Measurements from ENCODE around the gene COL21A1. TPM values are rescaled to one million over a fixed set of nuclear protein-coding genes. Genes with fewer than 3 reads are reported as not detected.
A peak's percentile ranks its signal among the peaks of the same experiment; 100 is the strongest.

The COL21A1 gene
- 10 to 100 TPM in 2 of 4 donors, 1 to 10 TPM in 2; 5.3 to 47.1 (median 15.6) TPM for total RNA-seq

DNA sequence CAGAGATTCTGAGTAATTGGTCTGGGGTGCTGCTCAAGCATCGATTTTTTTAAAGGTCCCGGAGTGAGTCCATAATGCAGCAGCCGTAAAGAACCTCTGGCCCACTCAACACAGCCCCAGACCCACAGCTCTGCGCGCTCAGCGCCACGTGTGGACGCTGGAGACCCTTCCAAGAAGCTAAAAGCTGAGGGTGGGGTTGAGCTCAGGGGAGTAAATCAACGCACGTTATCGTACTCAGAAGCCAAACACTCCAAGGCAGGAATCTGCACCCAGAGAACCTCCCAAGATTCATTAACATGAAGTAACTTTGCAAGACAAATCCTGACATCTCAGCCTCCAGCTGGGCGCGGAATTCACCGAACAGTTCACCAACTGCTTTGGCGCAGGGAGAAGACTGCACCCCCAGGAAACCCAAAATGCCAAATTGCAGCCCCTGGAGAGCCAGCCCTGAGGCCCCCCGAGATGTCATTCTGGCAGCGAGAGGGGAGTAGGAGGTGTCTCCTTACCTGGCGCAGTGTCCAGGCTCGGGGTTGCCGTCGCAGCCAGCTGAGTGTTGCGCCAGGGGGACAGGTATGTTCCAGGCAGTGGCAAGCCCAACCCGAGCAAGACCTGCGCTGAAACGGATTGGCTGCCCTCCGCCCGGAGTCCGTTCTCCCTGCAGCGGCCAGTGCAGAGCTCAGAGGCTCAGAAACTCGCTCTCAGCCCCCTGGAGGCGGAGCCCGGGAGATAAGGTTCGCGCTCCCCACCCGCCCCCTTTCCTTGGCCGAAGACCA is at the start of gene COL21A1:
Gene COL21A1 (minus strand): TSS at position 700 of the 773 bp plus-strand sequence. CDS start 64,962 bp downstream, outside the sequence.
- ATAC-seq, result peak; percentile 70
- Histone ChIP-seq H3K9me3 (no peaks in the 10 kb centered on the region), H3K4me3 (peak within 1 kb of the TSS; percentile 49 to 61), H3K4me1 (peaks cover 0 to 63% (median 5%) of the 10 kb centered on the region in 3 donors), H3K27me3 (peaks cover 8% of the 10 kb centered on the region), H3K36me3 (no peaks in the 10 kb centered on the region), H3K27ac (peak within 1 kb of the TSS; percentile 56 to 85 (median 80))
- no peak for TF ChIP-seq POLR2A (IDR thresholded peaks at IDR 0.05)
- peak; percentile 25 for TF ChIP-seq POLR2AphosphoS5 (IDR thresholded peaks at IDR 0.05)
- TF ChIP-seq, protein P1, sequence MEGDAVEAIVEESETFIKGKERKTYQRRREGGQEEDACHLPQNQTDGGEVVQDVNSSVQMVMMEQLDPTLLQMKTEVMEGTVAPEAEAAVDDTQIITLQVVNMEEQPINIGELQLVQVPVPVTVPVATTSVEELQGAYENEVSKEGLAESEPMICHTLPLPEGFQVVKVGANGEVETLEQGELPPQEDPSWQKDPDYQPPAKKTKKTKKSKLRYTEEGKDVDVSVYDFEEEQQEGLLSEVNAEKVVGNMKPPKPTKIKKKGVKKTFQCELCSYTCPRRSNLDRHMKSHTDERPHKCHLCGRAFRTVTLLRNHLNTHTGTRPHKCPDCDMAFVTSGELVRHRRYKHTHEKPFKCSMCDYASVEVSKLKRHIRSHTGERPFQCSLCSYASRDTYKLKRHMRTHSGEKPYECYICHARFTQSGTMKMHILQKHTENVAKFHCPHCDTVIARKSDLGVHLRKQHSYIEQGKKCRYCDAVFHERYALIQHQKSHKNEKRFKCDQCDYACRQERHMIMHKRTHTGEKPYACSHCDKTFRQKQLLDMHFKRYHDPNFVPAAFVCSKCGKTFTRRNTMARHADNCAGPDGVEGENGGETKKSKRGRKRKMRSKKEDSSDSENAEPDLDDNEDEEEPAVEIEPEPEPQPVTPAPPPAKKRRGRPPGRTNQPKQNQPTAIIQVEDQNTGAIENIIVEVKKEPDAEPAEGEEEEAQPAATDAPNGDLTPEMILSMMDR (IDR thresholded peaks at IDR 0.05), result peak in 3 of 4 experiments; percentile 10 to 59 (median 38)
- no peak for TF ChIP-seq EP300 (IDR thresholded peaks at IDR 0.05)
- 0% methylated on average over 6 of the region's 36 CpGs; no CpG with 5 or more reads in 1 of the 2 donors for WGBS, 2 donors (ENCODE audit: low coverage in 1 of 2)

DNA sequence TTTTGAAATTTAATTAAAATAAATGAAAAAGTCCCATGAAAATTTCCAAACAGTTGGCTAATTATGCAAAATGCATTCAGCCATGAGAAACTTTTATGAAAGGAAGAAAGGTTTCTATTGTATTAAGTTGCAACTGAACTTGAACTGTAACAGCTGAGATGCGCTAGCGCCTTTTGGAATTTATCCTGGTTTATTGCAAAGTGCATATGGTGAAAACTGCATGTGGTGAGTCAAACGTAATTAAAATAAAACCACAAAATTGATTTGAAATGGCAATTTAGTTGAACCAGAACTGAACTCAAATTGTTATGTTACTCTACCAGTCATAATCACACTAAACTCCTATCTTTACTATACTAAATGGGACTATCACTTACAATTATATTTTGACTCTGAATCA is 46.4 kb upstream of the COL21A1 start:
- Histone ChIP-seq H3K36me3 (no peaks in the 10 kb centered on the region), H3K9me3 (no peaks in the 10 kb centered on the region), H3K27me3 (no peaks in the 10 kb centered on the region), H3K27ac (no peak overlapping the region), H3K4me1 (peaks cover 0 to 19% (median 0%) of the 10 kb centered on the region in 3 donors), H3K4me3 (no peak overlapping the region)
- 75 to 77% methylated on average over 3 of the region's 3 CpGs for WGBS, 2 donors (ENCODE audit: low coverage in 1 of 2)
- TF ChIP-seq POLR2AphosphoS5 (IDR thresholded peaks at IDR 0.05) (no peak), EP300 (IDR thresholded peaks at IDR 0.05) (no peak), POLR2A (IDR thresholded peaks at IDR 0.05) (no peak)
- TF ChIP-seq, protein P1 (IDR thresholded peaks at IDR 0.05), result no peak
- ATAC-seq, result no peak

DNA sequence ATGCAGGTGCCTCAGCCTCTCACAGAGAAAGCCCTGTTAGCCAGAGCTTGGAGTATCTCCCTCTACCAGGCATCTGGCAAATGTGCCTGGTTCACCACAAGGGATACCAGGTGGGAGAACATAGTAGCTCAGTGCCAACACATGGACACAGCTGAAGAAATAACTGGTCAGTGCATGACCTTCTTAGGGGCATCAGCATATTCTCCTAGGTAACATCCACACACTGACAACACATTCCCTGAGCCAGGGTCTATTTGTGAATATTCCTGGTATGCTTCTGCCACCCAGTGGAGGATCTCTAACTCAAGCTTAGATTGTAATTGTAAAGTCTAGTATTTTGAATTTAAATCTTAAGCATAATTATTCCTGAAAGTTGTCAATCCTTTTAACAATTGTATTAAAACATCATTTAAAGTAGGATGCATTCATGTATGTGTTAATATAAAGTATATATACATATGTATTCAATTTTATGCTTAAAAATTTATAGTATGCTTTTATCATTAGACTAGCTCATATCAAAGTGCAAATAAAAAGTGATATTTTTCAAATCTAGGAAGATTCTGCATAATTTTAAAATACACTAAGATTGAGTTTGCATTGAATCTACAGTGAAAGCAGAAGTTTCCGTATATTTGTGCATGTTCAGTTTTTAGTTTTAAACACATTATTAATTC is 45.3 kb upstream of the COL21A1 start:
- no peak overlapping the region for H3K4me3 ChIP-seq
- no peaks in the 10 kb centered on the region for H3K9me3 ChIP-seq
- H3K36me3 ChIP-seq, result no peaks in the 10 kb centered on the region
- 56 to 68% methylated on average over 1 of the region's 1 CpG for WGBS, 2 donors (ENCODE audit: low coverage in 1 of 2)
- TF ChIP-seq, protein P1 (IDR thresholded peaks at IDR 0.05), result peak; percentile 35 to 80 (median 69)
- no peak for TF ChIP-seq EP300 (IDR thresholded peaks at IDR 0.05)
- H3K27me3 ChIP-seq, result no peaks in the 10 kb centered on the region
- H3K4me1 ChIP-seq, result peaks cover 0 to 11% (median 0%) of the 10 kb centered on the region in 3 donors
- peak; percentile 53 for ATAC-seq
- no peak overlapping the region for H3K27ac ChIP-seq

DNA sequence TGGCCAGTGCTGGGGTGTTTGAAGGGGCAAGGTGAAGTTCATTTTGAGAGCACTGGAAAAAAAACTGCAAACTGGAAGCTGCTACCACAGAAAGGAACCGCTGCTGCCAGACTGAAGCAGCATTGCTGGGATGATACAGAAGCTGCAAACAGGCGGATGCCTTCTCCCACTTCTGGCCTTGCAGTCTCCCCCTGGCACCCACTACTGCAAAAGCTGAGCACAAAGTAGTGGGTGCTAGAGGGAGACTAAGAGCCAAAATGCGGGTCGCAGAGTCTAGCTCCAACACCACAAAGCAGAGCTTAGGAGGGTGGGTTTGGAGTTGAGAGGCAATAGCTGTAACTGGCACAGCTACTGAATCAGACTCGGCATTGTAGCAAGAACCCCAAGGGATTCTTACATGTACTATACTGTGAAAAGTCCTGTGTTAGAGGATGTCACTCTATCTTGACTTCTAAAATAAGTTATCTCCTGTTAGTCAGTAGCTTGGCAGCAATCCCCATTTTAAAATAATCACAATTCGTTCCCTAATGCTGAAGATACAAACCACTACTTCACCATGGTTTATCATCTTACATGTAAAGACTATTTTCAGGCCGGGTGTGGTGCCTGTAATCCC is 44.0 kb upstream of the COL21A1 start:
- TF ChIP-seq POLR2A (IDR thresholded peaks at IDR 0.05), result no peak
- no peak for TF ChIP-seq EP300 (IDR thresholded peaks at IDR 0.05)
- TF ChIP-seq, protein P1 (IDR thresholded peaks at IDR 0.05), result no peak
- no peak for TF ChIP-seq POLR2AphosphoS5 (IDR thresholded peaks at IDR 0.05)
- Histone ChIP-seq H3K4me1 (peaks cover 0 to 11% (median 0%) of the 10 kb centered on the region in 3 donors), H3K4me3 (no peak overlapping the region), H3K9me3 (no peaks in the 10 kb centered on the region), H3K27me3 (no peaks in the 10 kb centered on the region), H3K27ac (no peak overlapping the region), H3K36me3 (no peaks in the 10 kb centered on the region)
- ATAC-seq, result no peak
- 35 to 40% methylated on average over 5 of the region's 7 CpGs for WGBS, 2 donors (ENCODE audit: low coverage in 1 of 2)

Data from gastroesophageal sphincter (tissue), 4 donors.